Ovary (tissue), 9 donors: Measurements from ENCODE around the gene PRDM16. TPM values are rescaled to one million over a fixed set of nuclear protein-coding genes. Genes with fewer than 3 reads are reported as not detected.

Source experiments
- DNase-seq, 5 donors: peaks; one replicate each; pipeline ENCODE4 v3.0.0-alpha.2; 2019 to 2020
- H3K27ac ChIP-seq, 2 donors: fragments of 200-600 bp; one replicate each; pipeline versions ENCODE4 v1.5.1 to v1.8.0; 2019 to 2022
- H3K27me3 ChIP-seq: fragments of 200-600 bp; one replicate; pipeline ENCODE4 v1.8.0; 2022
- H3K36me3 ChIP-seq: fragments of 200-600 bp; sonication (generic); one replicate; pipeline ENCODE4 v1.5.1; 2019
- H3K4me1 ChIP-seq: one replicate; pipeline ENCODE4 v1.8.1; 2013; ENCODE audit warnings: mild to moderate bottlenecking, moderate library complexity; ENCODE audit not compliant: insufficient read depth
- H3K4me3 ChIP-seq: fragments of 200-600 bp; sonication (generic); one replicate; pipeline ENCODE4 v1.5.1; 2017
- H3K9me3 ChIP-seq, 2 donors: fragments of 200-600 bp in 1 of 2; sonication (generic) in 1 of 2; one replicate each; pipeline versions ENCODE4 v1.5.1 to v1.8.1; 2013 to 2019; ENCODE audit warnings: mild to moderate bottlenecking in 1 of 2, moderate library complexity in 1 of 2
- CTCF ChIP-seq, 3 donors: fragments of 450-650 bp in 2 of 3; fragments of 200-600 bp in 1 of 3; IDR thresholded peaks; one replicate each; pipeline versions ENCODE4 v1.5.1 to v1.8.0; 2016 to 2022; ENCODE audit warnings: antibody characterized with exemption in 3 of 3, mild to moderate bottlenecking in 1 of 3
- EP300 ChIP-seq: sonication (generic); formaldehyde crosslinking; IDR thresholded peaks from one replicate; pipeline ENCODE4 v1.6.1; 2017; ENCODE audit warnings: antibody characterized with exemption
- POLR2A ChIP-seq: fragments of 450-650 bp; IDR thresholded peaks from one replicate; pipeline ENCODE4 v1.6.1; 2017; ENCODE audit warnings: antibody characterized with exemption, mild to moderate bottlenecking, moderate library complexity
- WGBS, 3 donors: extraction: QIAGEN DNeasy Blood & Tissue Kit in 1 of 3; methylation state at CpG; one replicate each; pipeline versions ENCODE4 v1.1.5 to v1.1.7; 2013 to 2017; 5-methylcytosine and 5-hydroxymethylcytosine counted together
- intact Hi-C, 4 donors: fragments of 100-400 bp; cut with DNase I; formaldehyde crosslinking; loops; one replicate each; pipeline versions ENCODE4 v1.11.0 to v1.15.1; 2022 to 2023
- polyA plus RNA-seq, 2 donors: library from polyadenylated mRNA; stranded (reverse); fragments of 200-250 nt in 1 of 2; fragments of 350-450 nt in 1 of 2; fragmentation: Illumina TruSeq in 1 of 2; extraction: RNeasy Lipid Tissue Mini Kit (QIAGEN cat#74804) in 1 of 2; gene quantifications; one replicate each; pipeline ENCODE4 v1.2.3, GENCODE V29; 2013 to 2014
- total RNA-seq, 7 donors: library from RNA; depleted of rRNA in 2 of 7; stranded (reverse); fragments of >200 nt in 2 of 7; fragmentation: NEBNext Ultra II Directional in 3 of 7; extraction: Animal tissue kit (Norgen Biotek cat#: 25700) in 3 of 7; gene quantifications; one replicate each; pipeline versions ENCODE4 v1.1.0 to v1.2.4, GENCODE V29; 2016 to 2023
- donor health status: DM: no; HTN: no; CAD: no; lungs with moderate emphysema.
- donor health status: DM: no; HTN: no; CAD: no.
- donor health status: Bipolar disorder and iron deficiency.
- donor health status: DM: yes; HTN: yes; CAD: no.
- donor health status: DM: no; HTN: no; CAD: no.
- donor health status: DM: yes; HTN: yes; CAD: no.

PRDM16 gene
- total and polyA plus RNA-seq, 9 donors = 1.1 to 17.3 (median 3.9) TPM

- Histone ChIP-seq H3K9me3 (no peaks in the 10 kb centered on the region), H3K27me3 (no peaks in the 10 kb centered on the region), H3K4me3 (no peak overlapping the region), H3K27ac (peak overlapping the region; percentile 80 to 84), H3K36me3 (no peaks in the 10 kb centered on the region), H3K4me1 (peaks cover 23% of the 10 kb centered on the region)
- 28 to 45% (median 31%) methylated on average over 20 of the region's 20 CpGs for WGBS, 3 donors
- intact Hi-C loops = loop anchor here in 1 of 4 donors (5.0 kb wide), 1 partner anchor 38 kb away; no protein-coding TSS in a partner anchor
- TF ChIP-seq POLR2A (no peak), CTCF (IDR thresholded peaks at IDR 0.05) (peak in 1 of 3 donors; percentile 12)
- peak; percentile 42 to 68 (median 52) for DNase-seq
Observed at GRCh38 chr1:3350506-3351261, 281.7 kb downstream of the PRDM16 start.

GRCh38 chr1:3351449-3352298 is 282.7 kb downstream of the PRDM16 start:
- intact Hi-C loops = loop anchor here in 1 of 4 donors (5.0 kb wide), 1 partner anchor 39 kb away; no protein-coding TSS in a partner anchor

DNA sequence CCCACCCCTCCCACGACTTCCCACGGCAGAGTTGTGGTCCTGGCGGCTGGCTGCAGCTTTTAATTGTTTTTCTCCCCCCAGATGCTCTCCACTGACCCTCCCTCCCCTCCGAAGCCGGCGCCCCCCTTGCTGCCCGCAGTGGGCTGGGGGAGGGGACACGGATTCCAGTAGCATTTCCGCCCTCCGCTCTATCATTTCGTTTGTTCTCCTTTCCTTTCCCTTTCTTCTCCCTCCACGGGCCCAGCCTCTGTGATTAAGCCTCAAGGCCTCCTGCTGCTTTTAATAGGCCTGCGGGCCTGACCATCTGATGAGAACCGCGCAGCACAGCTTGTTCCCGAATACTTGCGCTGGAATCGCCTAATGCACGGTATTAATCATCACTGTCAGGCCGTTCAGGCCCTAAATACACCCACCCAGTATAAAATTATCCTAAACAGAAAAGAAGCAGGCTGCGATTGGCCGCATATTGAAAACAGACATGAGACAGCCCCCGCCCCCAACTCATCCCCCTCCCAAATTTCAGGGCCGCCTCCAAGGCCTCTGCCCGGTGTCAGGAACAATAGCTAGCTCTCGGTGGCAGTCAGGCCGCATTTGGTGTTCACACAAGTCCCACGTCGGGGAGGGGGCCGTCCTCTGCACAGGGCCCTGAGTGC is 283.4 kb downstream of the PRDM16 start:
- intact Hi-C loops = loop anchor here in 1 of 4 donors (5.0 kb wide), 1 partner anchor 40 kb away; no protein-coding TSS in a partner anchor
- no peaks in the 10 kb centered on the region for H3K27me3 ChIP-seq
- peak overlapping the region; percentile 80 to 84 for H3K27ac ChIP-seq
- no peaks in the 10 kb centered on the region for H3K9me3 ChIP-seq
- H3K36me3 ChIP-seq = no peaks in the 10 kb centered on the region
- 3 to 7% (median 4%) methylated on average over 26 to 30 of the region's 30 CpGs for WGBS, 3 donors
- DNase-seq = peak; percentile 66 to 84 (median 80)
- peaks cover 27% of the 10 kb centered on the region for H3K4me1 ChIP-seq
- TF ChIP-seq EP300 (peak; percentile 68), POLR2A (peak; percentile 49), CTCF (IDR thresholded peaks at IDR 0.05) (no peak)
- H3K4me3 ChIP-seq = peak overlapping the region; percentile 4

More at GRCh38 chr1:3351449-3352298, 282.7 kb downstream of the PRDM16 start:
- peak overlapping the region; percentile 4 for H3K4me3 ChIP-seq
- 31 to 41% (median 34%) methylated on average over 11 of the region's 11 CpGs for WGBS, 3 donors
- H3K9me3 ChIP-seq = no peaks in the 10 kb centered on the region
- peak in 3 of 5 donors; percentile 22 to 49 (median 35) for DNase-seq
- no peaks in the 10 kb centered on the region for H3K36me3 ChIP-seq
- H3K27me3 ChIP-seq = no peaks in the 10 kb centered on the region
- H3K27ac ChIP-seq = peak overlapping the region; percentile 80 to 84
- TF ChIP-seq EP300 (no peak), CTCF (IDR thresholded peaks at IDR 0.05) (no peak), POLR2A (no peak)
- H3K4me1 ChIP-seq = peaks cover 27% of the 10 kb centered on the region

GRCh38 chr1:3352952-3353331 is 283.9 kb downstream of the PRDM16 start:
- WGBS, 3 donors = 12 to 13% (median 13%) methylated on average over 10 to 13 of the region's 13 CpGs
- Histone ChIP-seq H3K27ac (peak overlapping the region; percentile 53 to 80), H3K4me1 (peaks cover 27% of the 10 kb centered on the region), H3K36me3 (no peaks in the 10 kb centered on the region), H3K4me3 (no peak overlapping the region), H3K27me3 (no peaks in the 10 kb centered on the region), H3K9me3 (no peaks in the 10 kb centered on the region)
- peak; percentile 80 to 94 (median 88) for DNase-seq
- intact Hi-C loops = loop anchor here in 1 of 4 donors (5.0 kb wide), 1 partner anchor 41 kb away; no protein-coding TSS in a partner anchor
- TF ChIP-seq POLR2A (no peak), EP300 (no peak), CTCF (IDR thresholded peaks at IDR 0.05) (no peak)
